IPS-11a (cell line): ENCODE measurements around the gene EPGN.
"Not testable (repeated sequence)": the region's sequence is repeated elsewhere in the genome, so short reads cannot be mapped to it uniquely, and the experiment has no call there.

Source experiments
- H3K4me3 ChIP-seq: one replicate; pipeline ENCODE4 v1.5.1; 2013; ENCODE audit warnings: low read depth, low read length, control low read depth

Gene EPGN

DNA sequence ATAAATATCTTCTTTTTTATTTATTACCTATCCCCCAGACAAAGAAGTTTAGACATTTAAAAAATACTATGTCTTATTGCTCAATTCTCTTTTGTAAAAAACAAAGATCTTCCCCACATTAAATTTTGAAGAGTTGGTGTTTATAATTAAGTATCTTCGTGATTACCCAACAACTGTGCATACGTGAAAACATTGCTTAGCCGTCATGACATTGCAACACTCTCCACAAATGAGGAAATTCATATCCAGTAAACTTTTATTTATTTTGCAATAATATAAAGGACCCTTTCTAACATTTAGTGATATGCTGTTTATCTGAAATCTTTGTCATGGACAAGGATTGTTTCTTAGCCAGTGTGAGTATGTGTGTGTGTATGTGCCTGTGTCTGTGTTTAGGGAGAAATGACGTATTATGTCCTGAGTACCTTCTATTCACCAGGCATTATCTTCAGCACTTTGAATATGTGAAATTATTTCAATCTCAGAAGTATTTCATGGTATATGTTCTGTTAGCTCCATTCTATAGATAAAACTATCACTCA lies 30.6 kb downstream of the EPGN start:
- no peak overlapping the region for H3K4me3 ChIP-seq

DNA sequence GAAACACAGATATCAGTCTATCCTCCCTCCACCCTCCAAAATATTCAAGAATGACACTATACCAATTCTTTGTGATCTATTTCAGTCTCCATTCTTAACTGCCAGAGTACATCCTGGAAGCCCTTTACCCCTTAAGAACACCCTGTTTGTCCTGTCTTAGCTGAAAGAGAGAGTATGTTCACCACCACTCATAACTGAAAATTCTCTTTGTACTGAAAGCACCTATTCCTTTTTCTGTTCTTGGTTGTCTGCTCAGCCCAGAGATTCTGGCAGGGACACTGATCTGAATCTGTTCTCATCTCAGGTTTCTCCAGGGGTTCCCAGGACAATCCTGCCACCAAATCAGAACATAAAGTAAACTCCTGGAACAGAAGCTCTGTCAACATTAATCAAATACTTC lies 31.2 kb downstream of the EPGN start:
- H3K4me3 ChIP-seq, result no peak overlapping the region

GRCh38 chr4:74340421-74340820 lies 32.2 kb downstream of the EPGN start:
- not testable (repeated sequence) for H3K4me3 ChIP-seq

DNA sequence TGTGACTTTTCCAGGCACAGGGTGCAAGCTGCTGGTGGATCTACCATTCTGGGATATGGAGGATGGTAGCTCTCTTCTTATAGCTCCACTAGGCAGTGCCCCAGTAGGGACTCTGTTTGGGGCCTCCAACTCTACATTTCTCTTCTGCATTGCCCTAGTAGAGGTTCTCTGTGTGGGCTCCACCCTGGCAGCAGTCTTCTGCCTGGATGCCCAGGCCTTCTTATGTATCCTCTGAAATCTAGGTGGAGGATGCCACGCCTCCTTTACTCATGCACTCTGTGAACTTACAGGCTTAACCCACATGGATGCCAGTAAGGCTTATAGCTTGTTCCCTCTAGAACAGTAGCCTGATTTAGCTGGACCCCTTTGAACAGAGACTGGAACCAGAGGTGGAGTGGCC lies 35.8 kb downstream of the EPGN start:
- no peak overlapping the region for H3K4me3 ChIP-seq

- H3K4me3 ChIP-seq, result no peak overlapping the region
These were observed 45.6 kb downstream of the EPGN start for GRCh38 chr4:74353858-74354257.

DNA sequence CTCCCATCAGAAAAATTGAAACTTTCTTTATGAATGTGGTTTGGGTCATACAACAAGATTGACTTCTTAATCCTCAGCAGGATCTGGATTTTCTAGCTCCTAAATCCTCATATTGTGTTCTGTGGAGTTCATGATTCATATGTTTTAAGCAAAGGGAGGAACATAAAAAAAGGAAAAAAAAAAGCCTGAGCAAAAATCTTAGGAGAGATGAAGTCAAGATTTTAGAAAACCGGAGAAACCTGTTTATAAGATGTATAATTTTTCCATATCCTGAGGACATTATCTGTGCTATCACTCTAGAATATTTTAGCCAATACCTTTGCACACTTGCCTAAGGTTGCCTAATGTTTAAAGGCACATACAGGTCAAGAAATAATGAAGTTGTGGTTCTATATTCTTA lies 49.7 kb downstream of the EPGN start:
- H3K4me3 ChIP-seq, result no peak overlapping the region

GRCh38 chr4:74361671-74362070 lies 53.4 kb downstream of the EPGN start:
- no peak overlapping the region for H3K4me3 ChIP-seq

- H3K4me3 ChIP-seq, result no peak overlapping the region
These were observed 54.1 kb downstream of the EPGN start for GRCh38 chr4:74362347-74362746.

GRCh38 chr4:74364256-74364651 lies 56.0 kb downstream of the EPGN start:
- peak overlapping the region; percentile 65 for H3K4me3 ChIP-seq

DNA sequence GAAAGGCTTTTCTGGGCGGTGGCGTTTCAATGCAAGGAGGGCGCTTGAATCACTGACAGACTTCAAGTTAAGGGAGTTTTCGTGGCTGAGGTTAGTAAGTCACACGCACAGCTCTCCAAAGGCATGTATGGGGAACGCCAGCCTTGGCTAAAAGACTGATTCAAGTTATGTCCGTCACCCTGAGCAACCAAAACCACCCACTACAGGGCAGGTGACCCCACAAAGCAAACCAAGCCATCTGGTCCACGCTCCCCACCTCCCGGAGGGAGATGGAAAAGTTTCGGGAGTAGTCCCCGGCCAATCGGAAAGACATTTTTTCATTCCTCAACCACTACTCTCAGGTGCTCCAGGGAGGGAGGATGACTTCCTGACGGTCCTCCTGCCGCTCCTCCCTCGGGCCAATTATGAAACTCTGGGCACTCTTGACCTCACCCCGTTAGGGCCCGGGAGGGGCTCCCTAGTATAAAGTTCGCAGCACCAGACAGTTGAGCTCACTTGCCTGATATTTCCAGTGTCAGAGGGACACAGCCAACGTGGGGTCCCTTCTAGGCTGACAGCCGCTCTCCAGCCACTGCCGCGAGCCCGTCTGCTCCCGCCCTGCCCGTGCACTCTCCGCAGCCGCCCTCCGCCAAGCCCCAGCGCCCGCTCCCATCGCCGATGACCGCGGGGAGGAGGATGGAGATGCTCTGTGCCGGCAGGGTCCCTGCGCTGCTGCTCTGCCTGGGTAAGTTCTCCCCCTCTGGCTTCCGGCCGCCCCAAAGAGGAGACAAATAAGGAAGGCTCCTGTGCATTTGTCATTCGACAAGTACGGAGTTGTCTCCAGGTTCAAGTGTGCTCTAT lies 56.6 kb downstream of the EPGN start, which contains the start of gene EREG:
Gene EREG (plus strand): TSS at position 494 of the 840 bp plus-strand sequence. CDS start 164 bp downstream, at position 658.
- peak within 1 kb of the TSS; percentile 65 for H3K4me3 ChIP-seq

DNA sequence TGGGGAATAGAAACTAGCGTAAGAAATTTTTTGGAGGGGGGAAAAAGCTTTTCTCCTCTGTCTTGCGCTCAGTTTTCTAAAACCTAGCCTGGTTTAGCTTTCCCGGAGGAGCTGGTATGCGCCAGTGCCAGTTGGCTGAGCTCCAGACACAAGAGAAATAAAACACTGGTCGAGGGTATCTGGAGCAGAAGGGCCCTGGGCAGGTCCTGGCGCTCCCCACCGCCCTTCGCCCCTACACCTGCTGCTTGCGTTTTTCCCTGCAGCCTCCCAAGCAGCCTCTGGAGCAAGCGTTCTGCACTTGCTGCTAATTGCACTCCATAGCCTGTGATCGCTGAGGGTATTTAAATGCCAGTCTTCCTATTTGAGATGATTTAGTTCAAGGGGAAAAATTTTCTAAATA lies 57.5 kb downstream of the EPGN start:
- H3K4me3 ChIP-seq, result peak overlapping the region; percentile 65
